Caco-2 (cell line): Measurements from ENCODE around the gene WDR27. TPM values are rescaled to one million over a fixed set of nuclear protein-coding genes. Genes with fewer than 3 reads are reported as not detected.
A peak's percentile ranks its signal among the peaks of the same experiment; 100 is the strongest.

ENCODE experiments used
- BruUV-seq: library from RNA; stranded (reverse); fragments of 400-500 nt; replicated peaks from 2 replicates; lab custom pipeline; 2021; lab: Mats Ljungman, UMichigan
- CTCF ChIA-PET: fragments of 300-600 bp; sonication (Branson Sonifier 250); formaldehyde crosslinking; loops from one replicate; lab custom pipeline; 2022; ENCODE audit warnings: antibody characterized with exemption; lab: Charles Lee
- POLR2A ChIA-PET: fragments of 300-600 bp; sonication (Branson Sonifier 250); formaldehyde crosslinking; loops from one replicate; lab custom pipeline; 2022; ENCODE audit warnings: antibody characterized with exemption; lab: Charles Lee
- DNase-seq, 2 experiments: peaks; one replicate each; pipeline versions ENCODE4 v3.0.0 to v3.0.0-alpha.2; 2020 to 2022
- H3K27me3 ChIP-seq: replicated peaks from 2 replicates; pipeline ENCODE4 v1.6.0; 2011; ENCODE audit warnings: low read length; ENCODE audit not compliant: control insufficient read depth, insufficient read depth
- H3K36me3 ChIP-seq: 2 replicates; pipeline ENCODE4 v1.5.1; 2011; ENCODE audit warnings: low read length; ENCODE audit not compliant: control insufficient read depth, insufficient read depth
- H3K4me1 ChIP-seq: fragments of 250-450 bp; sonication (Bioruptor Pico); 2 replicates; pipeline ENCODE4 v1.5.1; 2020; ENCODE audit warnings: mild to moderate bottlenecking
- H3K4me3 ChIP-seq: 2 replicates; pipeline ENCODE4 v1.5.1; 2011; ENCODE audit warnings: low read depth, mild to moderate bottlenecking, control low read depth, low read length
- H3K9me3 ChIP-seq: fragments of 250-450 bp; sonication (Bioruptor Pico); 2 replicates; pipeline ENCODE4 v1.5.1; 2020; ENCODE audit warnings: mild to moderate bottlenecking, moderate library complexity
- H3K27ac Mint-ChIP-seq: one replicate; pipeline ENCODE4 v1.8.0; 2022; ENCODE audit warnings: mixed read lengths; ENCODE audit not compliant: unreplicated experiment
- H3K27me3 Mint-ChIP-seq: one replicate; pipeline ENCODE4 v1.8.0; 2022; ENCODE audit warnings: mixed read lengths; ENCODE audit not compliant: insufficient read depth, unreplicated experiment
- H3K36me3 Mint-ChIP-seq: one replicate; pipeline ENCODE4 v1.8.0; 2022; ENCODE audit warnings: mild to moderate bottlenecking, mixed read lengths; ENCODE audit not compliant: insufficient read depth, unreplicated experiment
- H3K4me1 Mint-ChIP-seq: one replicate; pipeline ENCODE4 v1.8.0; 2022; ENCODE audit warnings: low read depth, mixed read lengths; ENCODE audit not compliant: unreplicated experiment
- H3K4me3 Mint-ChIP-seq: one replicate; pipeline ENCODE4 v1.8.0; 2022; ENCODE audit warnings: mild to moderate bottlenecking, moderate library complexity, mixed read lengths; ENCODE audit not compliant: unreplicated experiment
- H3K9me3 Mint-ChIP-seq: one replicate; pipeline ENCODE4 v1.8.0; 2022; ENCODE audit warnings: mixed read lengths; ENCODE audit not compliant: unreplicated experiment
- intact Hi-C: fragments of 100-400 bp; cut with micrococcal nuclease; formaldehyde crosslinking; loops from one replicate; pipeline ENCODE4 v1.10.0; 2022; ENCODE audit not compliant: unreplicated experiment
- total RNA-seq: library from RNA; stranded (reverse); gene quantifications from 2 replicates; pipeline ENCODE4 v1.2.3, GENCODE V29; 2022
- TF ChIP-seq, protein P1 (sequence below), 2 experiments: fragments of 200-600 bp in 1 of 2; IDR thresholded peaks; 1 replicate in 1 of 2; 2 replicates in 1 of 2; pipeline versions ENCODE4 v1.5.1 to v1.8.0; 2011 to 2022; ENCODE audit warnings: antibody characterized with exemption in 1 of 2, control low read depth in 1 of 2, inconsistent platforms in 1 of 2, low read depth in 1 of 2, low read length in 1 of 2, mild to moderate bottlenecking in 1 of 2, moderate library complexity in 1 of 2; ENCODE audit not compliant: insufficient read depth in 1 of 2, severe bottlenecking in 1 of 2, unreplicated experiment in 1 of 2

Gene WDR27
- total RNA-seq, 1 experiment from 2014 or later = 62.9 TPM

- no peak for DNase-seq
- Mint-ChIP-seq H3K27ac (no peak overlapping the region), H3K36me3 (peaks cover 4% of the 10 kb centered on the region), H3K27me3 (peaks cover under 1% of the 10 kb centered on the region), H3K4me3 (no peak overlapping the region), H3K4me1 (peaks cover 15% of the 10 kb centered on the region), H3K9me3 (no peaks in the 10 kb centered on the region)
- BruUV-seq = no TSS peak
- Histone ChIP-seq H3K27me3 (no peaks in the 10 kb centered on the region), H3K4me3 (no peak overlapping the region), H3K9me3 (no peaks in the 10 kb centered on the region), H3K4me1 (peaks cover 6% of the 10 kb centered on the region), H3K36me3 (no peaks in the 10 kb centered on the region)
- intact Hi-C loops = no loop called here
- TF ChIP-seq, protein P1, sequence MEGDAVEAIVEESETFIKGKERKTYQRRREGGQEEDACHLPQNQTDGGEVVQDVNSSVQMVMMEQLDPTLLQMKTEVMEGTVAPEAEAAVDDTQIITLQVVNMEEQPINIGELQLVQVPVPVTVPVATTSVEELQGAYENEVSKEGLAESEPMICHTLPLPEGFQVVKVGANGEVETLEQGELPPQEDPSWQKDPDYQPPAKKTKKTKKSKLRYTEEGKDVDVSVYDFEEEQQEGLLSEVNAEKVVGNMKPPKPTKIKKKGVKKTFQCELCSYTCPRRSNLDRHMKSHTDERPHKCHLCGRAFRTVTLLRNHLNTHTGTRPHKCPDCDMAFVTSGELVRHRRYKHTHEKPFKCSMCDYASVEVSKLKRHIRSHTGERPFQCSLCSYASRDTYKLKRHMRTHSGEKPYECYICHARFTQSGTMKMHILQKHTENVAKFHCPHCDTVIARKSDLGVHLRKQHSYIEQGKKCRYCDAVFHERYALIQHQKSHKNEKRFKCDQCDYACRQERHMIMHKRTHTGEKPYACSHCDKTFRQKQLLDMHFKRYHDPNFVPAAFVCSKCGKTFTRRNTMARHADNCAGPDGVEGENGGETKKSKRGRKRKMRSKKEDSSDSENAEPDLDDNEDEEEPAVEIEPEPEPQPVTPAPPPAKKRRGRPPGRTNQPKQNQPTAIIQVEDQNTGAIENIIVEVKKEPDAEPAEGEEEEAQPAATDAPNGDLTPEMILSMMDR (IDR thresholded peaks at IDR 0.05; ENCODE audit: insufficient read depth in 1 of 2, low read depth in 1 of 2, low read length in 1 of 2, severe bottlenecking in 1 of 2, unreplicated experiment in 1 of 2) = no peak
- ChIA-PET CTCF (no interaction called here), POLR2A (no interaction called here)
Measured at GRCh38 chr6:169729961-169730360, 28.1 kb upstream of the WDR27 start.

DNA sequence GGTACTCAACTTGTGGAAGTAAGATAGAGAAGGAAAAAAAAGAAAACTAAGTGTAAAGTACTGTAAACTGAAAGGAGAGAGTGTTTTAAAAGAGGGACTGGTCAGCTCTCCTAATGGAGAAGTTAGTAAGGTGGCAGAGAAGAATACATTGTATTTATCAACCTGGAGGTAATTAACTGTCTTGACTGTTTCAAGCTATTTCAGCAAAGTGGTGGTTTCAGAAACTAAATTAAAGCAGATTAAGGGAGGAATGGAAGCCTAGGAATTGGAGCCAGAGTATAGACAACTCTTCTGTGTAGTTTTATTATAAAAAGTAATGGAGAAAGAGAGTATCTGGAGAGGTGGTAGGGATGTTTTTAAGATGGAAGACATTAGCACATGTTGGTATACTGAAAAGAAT, 25.1 kb upstream of the WDR27 start:
- Histone ChIP-seq H3K36me3 (no peaks in the 10 kb centered on the region), H3K27me3 (no peaks in the 10 kb centered on the region), H3K9me3 (no peaks in the 10 kb centered on the region), H3K4me3 (no peak overlapping the region), H3K4me1 (peaks cover 10% of the 10 kb centered on the region)
- no TSS peak for BruUV-seq
- H3K27ac Mint-ChIP-seq = peak overlapping the region; percentile 83
- intact Hi-C loops = no loop called here
- H3K4me3 Mint-ChIP-seq = no peak overlapping the region
- ChIA-PET CTCF (no interaction called here), POLR2A (no interaction called here)
- peaks cover 18% of the 10 kb centered on the region for H3K36me3 Mint-ChIP-seq
- no peaks in the 10 kb centered on the region for H3K27me3 Mint-ChIP-seq
- peaks cover 15% of the 10 kb centered on the region for H3K4me1 Mint-ChIP-seq
- H3K9me3 Mint-ChIP-seq = no peaks in the 10 kb centered on the region
- TF ChIP-seq, protein P1 (IDR thresholded peaks at IDR 0.05; ENCODE audit: insufficient read depth in 1 of 2, low read depth in 1 of 2, low read length in 1 of 2, severe bottlenecking in 1 of 2, unreplicated experiment in 1 of 2) = no peak
- no peak for DNase-seq

DNA sequence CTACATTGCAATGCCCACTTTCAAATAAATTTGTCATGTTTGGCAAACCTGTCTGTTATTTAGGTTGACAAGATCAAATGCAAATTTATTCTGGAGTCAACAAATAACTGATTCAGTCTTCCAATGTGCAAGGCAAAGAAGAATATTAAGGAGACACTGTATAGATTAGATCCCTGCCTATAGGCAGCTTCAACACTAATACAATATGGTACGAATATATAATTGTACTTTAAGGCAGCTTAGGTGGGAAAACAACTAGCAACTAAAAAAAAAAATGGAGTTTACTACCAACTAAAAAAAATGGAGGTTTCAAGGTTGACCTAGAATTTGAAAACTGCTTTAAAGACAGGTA, 24.2 kb upstream of the WDR27 start:
- POLR2A ChIA-PET = interaction anchor here (1.2 to 1.4 kb wide), 2 partner anchors 16 to 26 kb away, joined by 6 to 14 read pairs; partner anchors contain the start of genes DYNLT2 and ERMARD
- Mint-ChIP-seq H3K9me3 (no peaks in the 10 kb centered on the region), H3K4me3 (peak overlapping the region; percentile 77), H3K36me3 (peaks cover 18% of the 10 kb centered on the region), H3K27ac (peak overlapping the region; percentile 83), H3K27me3 (no peaks in the 10 kb centered on the region), H3K4me1 (peaks cover 15% of the 10 kb centered on the region)
- H3K4me3 ChIP-seq = no peak overlapping the region
- TF ChIP-seq, protein P1 (IDR thresholded peaks at IDR 0.05; ENCODE audit: insufficient read depth in 1 of 2, low read depth in 1 of 2, low read length in 1 of 2, severe bottlenecking in 1 of 2, unreplicated experiment in 1 of 2) = no peak
- intact Hi-C loops = no loop called here
- peaks cover 18% of the 10 kb centered on the region for H3K4me1 ChIP-seq
- no peak for DNase-seq
- no TSS peak for BruUV-seq
- CTCF ChIA-PET = no interaction called here
- no peaks in the 10 kb centered on the region for H3K27me3 ChIP-seq
- H3K36me3 ChIP-seq = no peaks in the 10 kb centered on the region
- no peaks in the 10 kb centered on the region for H3K9me3 ChIP-seq
